Stimulated activated CD4-positive, alpha-beta T cell treated with anti-CD3 and anti-CD28 coated beads, TNF-alpha, amount 100 ng/mL, for 1 hour (primary cell): ENCODE results near the gene GAS2.

Source experiments
- DNase-seq, 3 donors: peaks; one replicate each; pipeline ENCODE4 v3.0.0-alpha.2; 2020; ENCODE audit warnings: low read depth in 3 of 3, low spot score in 1 of 3

GAS2 gene

DNA sequence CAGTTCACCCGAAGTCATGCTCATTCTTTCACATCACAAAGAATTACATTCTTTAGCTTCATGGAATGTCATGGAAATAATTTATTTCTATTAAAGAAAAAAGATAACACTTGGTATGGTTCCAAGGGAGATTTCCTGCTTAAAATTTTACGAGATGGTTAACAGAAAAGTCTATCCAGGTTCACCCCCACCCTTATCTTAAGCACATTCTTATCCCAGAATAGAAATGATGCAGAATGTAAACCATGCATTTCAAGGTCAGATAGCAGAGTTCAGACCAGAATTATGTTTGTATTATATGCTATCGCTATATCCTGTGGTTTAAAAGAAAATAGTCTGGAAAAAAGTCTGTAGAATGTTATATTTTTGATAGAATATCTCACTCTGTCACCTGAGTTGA is 58.7 kb downstream of the GAS2 start:
- no peak for DNase-seq

DNA sequence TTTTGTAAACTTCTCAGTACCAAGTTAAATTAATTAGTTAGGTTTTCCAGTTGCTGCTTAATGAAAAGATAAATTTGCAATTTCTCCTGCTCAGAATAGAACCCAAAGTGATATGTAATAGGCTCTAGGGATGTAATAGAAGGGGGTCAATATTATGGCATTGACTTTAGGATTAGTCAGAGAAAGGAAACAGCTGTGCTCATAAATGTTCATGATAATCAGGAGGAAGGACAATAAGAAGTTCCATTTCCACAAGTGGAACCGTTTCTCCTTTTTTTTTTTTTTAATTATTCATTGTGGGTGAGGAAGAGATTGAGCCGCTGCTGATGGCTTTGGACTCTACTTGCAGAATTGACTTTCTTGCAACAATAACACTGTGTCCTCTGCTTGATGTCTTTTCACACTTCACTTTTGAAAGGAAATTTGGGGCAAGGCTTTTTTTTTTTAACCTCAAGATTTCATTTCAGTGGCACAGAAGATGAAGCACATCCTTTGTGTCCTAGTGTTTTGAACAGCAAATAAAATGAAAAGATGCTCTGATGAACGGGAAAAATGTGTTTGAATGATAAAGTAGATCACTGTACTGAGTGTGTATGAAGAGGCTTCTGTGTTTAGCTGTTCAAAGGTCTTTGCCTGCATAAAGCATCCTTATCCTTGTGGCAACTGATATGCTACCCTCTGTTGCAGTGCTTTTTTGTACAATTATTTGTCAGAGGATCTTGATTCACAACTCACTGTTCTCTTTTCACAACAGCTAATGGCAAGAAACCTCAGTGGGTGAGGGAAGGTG is 62.4 kb downstream of the GAS2 start:
- DNase-seq = no peak

GRCh38 chr11:22730319-22730718 is 63.9 kb downstream of the GAS2 start:
- DNase-seq = no peak

DNA sequence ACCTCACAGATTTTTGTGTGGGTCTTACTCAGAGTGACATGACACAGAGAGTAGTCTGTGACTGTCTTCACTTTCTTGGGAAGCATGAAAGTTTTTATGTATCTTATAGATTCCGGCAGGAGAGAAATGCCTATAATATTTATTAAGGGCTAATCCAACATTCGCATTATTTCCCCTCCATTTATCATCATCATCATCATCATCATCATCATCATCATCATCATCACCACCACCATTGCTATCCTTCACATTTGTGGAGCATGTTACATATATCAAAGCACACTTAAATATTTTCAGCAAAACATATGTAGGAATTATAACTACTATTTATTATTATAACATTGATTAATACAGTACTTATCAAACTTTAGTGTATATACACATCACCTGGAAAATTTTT is 66.2 kb downstream of the GAS2 start:
- no peak for DNase-seq

DNA sequence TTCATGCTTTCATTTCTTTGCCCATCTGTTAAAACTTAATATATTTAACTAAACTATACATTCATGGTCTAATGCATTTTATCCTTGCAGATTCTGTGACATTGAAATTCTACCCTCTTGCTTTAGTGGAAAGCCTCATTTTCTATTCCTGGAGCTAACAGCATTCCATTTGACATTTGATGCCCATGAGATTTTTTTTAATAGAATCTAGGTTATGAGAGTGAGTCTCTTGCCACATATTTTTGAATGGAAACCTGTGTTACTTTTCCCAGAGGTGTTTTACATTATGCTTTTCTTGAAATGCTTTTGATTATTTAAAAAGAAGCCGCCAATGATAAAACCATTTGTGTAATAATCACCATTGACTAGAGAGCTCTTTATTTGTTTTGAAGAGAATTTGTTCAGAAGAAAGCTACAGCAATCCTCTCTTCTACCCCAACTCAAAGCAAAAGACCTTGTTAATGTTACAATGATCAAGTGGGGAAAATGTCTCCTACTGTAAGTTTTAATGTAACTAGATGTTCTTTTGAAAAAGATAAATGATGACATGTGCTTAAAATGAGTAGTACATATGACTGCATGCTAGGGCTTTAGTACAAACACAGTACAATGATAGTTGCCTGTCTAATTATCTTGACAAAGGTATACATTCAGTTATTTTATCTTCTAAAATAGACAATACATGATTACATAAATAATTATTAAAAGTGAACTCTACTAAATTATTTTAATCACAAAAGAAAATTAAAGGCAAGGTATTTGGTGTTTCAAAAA is 67.3 kb downstream of the GAS2 start:
- no peak for DNase-seq

- DNase-seq = no peak
Observed at GRCh38 chr11:22734628-22735345, 68.4 kb downstream of the GAS2 start.

DNA sequence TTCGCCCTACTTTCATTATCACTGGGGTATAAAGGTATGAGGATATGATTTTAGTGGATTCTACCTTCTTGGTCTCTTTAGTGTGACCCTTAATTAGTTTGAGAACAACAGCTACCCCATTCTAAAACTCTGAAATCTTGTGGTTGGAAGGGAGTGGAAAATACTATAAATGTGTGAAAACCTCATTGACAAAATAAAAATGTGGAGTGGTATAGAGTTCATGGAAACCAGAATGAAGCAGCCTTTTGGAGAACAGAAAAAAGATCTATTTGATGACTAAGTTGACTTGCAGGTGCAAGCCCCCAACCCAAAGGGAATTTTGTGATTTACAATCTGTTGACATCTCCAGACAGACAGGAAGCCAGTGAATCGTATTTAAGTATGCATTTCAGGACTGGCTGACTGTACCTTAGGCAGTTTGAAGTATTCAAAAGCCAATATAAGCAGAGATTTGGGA is 75.8 kb downstream of the GAS2 start:
- no peak for DNase-seq

GRCh38 chr11:22749536-22749935 is 83.1 kb downstream of the GAS2 start:
- no peak for DNase-seq

- no peak for DNase-seq
Observed at GRCh38 chr11:22752908-22753310, 86.5 kb downstream of the GAS2 start.

DNA sequence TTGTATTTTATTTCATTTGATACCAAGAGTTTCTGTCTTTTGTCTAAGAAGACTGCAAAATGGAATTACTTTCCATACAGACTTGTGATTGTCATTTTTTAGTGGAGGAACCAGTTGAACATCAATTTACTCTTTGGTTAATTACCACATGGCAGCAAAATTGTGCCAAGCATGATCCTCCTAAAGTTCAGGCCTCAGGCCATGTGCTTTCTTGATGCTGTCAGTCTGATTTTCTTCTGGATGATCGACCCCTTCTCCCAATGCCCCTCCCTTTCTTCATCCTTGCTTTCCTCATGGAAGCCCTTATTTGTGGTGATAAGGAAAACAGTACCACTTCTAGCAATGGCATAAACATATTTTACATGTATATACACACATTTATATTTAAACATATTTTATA is 87.0 kb downstream of the GAS2 start:
- DNase-seq = no peak

DNA sequence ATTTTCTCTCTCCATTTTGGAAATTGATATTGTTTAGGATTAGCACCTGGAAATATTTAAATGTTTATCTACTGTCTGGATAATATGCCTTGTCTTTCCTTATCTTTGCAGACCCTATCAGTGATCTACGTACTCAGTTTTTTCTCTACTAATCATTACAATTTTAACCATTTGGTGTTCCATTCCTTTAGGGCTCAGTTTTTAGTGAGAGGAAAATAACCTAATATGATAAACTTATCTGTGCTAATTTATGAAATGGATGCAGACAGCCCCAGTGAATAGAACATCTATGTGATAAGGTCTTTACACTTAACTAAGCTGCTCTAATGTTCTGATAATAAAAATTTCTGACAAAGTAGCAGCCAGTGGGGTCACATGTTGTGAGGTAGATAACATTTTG is 94.7 kb downstream of the GAS2 start:
- DNase-seq = no peak

DNA sequence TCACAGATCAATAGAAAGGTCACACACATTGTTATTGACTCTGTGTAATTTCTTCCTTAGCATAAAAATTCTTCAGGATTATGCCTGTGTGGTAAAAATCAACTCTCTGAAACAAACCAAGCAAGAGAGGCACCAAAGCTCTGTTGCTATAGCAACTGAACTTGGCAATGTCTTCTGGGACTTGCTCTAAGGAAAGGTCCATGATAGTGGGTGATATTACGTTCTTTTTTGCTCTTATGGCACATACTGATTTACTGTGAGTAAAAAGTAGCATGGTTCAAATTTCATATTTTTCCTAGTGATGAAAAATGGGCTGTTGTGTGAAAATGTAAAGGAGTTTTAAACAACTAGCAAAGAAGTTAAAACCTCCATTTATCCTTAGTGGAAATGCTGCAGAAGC is 96.8 kb downstream of the GAS2 start:
- DNase-seq = no peak

- no peak for DNase-seq
Observed at GRCh38 chr11:22764735-22765134, 98.3 kb downstream of the GAS2 start.

DNA sequence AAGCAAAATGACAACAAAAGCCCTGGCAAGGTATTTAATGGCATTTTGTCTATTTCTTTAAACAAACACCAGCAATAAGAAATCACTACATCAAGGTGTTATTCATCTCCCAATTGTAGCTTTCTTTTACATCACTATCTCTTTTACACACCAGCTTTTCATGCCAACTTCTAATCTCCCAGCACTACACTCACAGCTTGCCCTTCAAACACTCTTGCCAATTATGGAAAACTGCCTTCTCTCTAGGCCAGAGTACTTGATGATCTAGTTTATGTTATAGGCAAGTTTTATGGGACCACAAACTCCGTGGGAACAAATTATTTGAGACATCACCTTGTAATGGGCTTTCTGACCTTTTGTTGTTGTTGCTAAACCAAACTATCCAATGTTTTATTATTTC is 101.9 kb downstream of the GAS2 start:
- DNase-seq = no peak

DNA sequence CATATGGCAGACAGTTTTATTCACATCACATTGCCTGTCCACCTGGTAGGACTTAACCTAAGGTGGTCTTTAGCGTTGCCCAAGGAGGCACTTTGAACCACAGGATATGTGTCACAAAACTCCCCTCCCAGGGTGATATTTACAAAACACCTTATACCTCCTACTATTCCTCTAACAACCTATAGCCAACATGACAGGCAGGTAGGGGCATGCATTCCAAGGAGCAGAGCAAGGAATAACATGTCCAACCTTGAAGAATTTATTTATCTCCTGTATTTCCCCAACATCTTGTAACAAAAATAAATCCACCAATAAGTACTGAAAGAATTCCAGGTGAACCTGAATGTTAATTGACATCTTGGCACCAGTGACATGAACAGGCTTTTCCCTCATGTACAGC is 102.7 kb downstream of the GAS2 start:
- no peak for DNase-seq

DNA sequence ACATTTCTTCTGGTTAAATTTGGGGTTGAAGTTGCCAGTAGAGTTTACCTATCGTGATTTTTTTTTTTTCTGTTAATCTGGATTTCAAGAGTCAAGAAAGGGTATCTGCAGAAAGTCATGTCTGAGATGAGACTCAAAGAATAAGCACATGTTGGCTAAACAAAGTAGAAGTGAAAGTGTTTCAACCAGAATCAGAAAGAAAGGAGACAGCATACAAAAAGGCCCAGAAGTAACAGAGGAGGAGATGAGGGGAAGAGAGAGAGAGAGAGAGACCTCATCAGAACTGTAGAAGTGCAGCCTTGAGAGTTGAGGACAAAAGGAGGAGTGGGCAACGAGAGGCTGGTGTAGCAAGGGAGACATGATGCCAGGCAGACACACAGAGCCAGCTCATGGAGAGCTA is 108.3 kb downstream of the GAS2 start:
- no peak for DNase-seq

- DNase-seq = no peak
Observed at GRCh38 chr11:22775248-22775647, 108.8 kb downstream of the GAS2 start.

- no peak for DNase-seq
Observed at GRCh38 chr11:22778642-22779041, 112.2 kb downstream of the GAS2 start.

DNA sequence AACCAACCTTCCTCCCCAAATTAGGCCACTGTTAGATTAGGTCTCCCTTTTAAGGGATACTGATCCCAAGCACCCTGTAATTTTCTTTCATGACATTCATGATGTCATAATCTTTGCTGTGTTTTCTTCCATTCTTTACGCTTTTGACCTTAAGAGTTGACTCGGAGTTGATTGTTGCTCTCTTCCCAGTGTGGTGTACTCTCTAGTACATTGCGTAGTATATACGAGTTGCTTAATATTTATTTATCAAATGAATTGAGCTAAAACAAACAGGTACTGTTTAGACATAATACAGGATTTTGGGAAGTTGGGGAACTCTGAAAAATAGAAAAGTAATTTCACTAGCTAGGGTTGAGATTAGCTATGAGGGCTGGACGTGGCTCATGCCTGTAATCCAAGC is 113.4 kb downstream of the GAS2 start:
- no peak for DNase-seq

DNA sequence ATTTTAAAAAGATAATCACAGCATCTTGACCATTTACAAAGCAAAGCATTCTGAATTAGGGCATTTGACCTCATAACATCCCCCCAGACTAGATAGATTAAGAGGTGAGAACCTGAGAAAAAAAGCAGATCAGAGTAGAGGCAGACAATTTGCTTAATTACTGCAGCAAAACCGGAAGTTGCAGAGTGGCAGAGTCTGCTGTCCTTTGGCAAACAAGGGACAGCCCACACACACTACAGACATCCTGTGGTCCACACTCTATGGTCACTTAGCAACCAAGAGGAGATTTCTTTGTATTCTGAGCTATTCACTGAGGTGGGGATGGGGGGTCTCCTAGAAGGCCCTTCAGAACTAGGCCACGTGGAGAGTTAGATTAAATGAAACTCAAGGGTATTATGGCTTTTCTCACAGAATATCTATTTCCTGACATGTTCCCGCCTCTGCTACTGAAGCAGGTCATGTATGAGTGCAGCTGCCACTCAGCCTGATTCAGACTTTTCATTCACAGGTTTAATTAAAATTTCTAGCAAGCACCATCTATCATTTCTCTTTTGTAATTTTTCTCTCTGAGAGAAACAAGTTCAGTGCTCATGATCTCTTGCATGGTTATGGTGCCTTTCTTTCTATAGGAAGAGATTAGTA is 114.7 kb downstream of the GAS2 start:
- DNase-seq = no peak

GRCh38 chr11:22785251-22785650 is 118.8 kb downstream of the GAS2 start:
- DNase-seq = no peak
